HG03442 (cell line): ENCODE data around the gene FANK1.
A peak's percentile ranks its signal among the peaks of the same experiment; 100 is the strongest.
"Not testable (repeated sequence)": the region's sequence is repeated elsewhere in the genome, so short reads cannot be mapped to it uniquely, and the experiment has no call there.

Source experiments
- ATAC-seq: cut with Tn5 transposase; IDR thresholded peaks from one replicate; pipeline ENCODE4 v1.9.1; 2021; ENCODE audit warnings: mild to moderate bottlenecking, moderate library complexity; ENCODE audit not compliant: unreplicated experiment

Gene FANK1

DNA sequence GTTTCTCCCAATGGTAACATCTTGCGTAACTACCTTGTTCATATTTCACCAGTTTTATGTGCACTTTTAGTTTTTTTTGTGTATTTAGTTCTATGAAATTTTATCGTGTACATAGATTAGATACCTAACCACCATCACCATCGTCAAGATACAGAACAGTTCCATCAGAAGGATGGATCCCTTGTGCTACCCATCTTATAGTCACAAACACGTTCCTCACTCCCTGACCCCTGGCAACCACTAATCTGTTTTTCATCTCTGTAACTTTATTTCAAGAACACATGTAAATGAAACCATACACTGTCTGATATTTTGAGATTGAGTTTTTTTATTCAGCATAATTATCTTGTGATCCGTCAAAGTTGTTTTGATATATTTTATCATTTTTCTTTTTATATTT, 29.9 kb downstream of the FANK1 start:
- ATAC-seq: no peak

DNA sequence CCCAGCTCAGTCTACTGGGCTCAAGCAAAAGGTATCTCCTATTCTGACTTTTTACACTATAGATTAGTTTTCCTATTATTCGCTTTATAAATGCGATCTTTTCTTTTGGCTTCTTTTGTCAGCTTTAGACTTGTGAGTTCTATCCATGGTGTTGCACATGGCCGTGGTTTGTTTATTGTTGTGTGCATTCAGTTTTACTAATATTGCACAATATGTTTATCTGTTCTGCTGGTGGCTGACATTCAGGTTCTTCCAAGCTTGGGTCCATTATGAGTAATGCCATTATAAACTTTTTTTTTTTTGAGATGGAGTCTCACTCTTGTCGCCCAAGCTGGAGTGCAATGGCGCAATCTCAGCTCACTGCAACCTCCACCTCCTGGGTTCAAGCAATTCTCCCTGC, 30.9 kb downstream of the FANK1 start:
- not testable (repeated sequence) for ATAC-seq

DNA sequence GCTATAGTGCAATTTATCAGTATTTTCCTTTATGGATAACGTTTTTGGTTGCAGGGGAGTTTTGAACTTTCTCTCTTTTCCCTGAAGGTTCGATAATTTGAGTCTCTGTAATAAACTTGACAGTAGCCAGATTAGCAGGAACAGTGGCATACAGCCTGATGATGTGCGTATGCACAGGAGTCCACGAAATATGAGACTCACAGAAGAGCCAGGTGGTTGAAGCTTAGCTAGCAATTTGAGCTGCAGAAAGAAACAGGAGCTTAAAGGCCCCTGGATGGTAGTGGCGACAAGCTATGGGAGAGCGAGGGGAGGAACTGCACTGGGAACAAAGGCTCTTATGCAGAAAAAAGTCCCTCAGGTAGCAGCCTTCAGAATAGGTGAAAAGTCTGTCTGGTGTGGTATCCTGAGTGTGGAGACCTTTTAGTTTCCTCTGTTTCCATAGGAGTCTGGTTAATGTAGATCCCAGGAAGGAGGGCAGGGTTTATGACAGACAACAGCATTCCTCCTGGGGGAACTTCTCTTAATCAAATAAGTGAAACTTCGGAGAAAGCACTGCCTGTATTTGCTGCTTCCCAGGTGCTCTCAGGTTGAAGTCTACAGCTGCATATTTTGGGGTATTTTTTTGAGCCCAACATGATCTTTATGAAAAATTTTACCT, 32.7 kb downstream of the FANK1 start:
- no peak for ATAC-seq

DNA sequence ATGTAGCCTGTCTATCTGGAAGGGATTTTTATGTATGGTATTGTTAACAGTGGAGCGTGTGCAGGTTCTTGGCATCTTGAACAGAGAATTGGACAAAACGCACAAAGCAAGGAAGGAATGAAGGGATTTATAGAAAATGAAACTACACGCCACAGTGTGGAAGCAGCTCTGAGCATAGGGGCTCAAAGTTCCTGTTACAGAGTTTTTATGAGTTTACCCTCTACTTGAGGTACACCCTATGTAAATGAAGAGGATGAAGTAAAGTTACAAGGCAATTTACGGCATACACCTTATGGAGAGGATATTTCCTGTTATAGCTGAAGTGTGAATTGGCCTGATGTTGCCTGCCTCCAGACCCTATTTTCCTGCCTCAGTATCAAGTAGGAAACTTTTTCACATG, 33.3 kb downstream of the FANK1 start:
- no peak for ATAC-seq

DNA sequence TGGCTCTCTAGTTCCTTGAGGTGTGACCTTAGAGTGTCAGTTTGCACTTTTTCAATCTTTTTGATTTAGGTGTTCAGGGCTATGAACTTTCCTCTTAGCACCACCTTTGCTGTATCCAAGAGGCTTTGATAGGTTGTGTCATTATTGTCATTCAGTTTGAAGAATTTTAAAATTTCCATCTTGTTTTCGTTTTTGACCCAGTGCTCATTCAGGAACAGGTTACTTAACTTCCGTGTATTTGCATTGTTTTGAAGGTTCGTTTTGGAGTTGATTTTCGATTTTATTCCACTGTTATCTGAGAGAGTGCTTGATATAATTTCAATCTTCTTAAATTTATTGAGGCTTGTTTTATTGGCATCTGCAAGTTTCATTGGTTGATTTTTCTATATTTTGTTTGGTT, 37.3 kb downstream of the FANK1 start:
- ATAC-seq: no peak

DNA sequence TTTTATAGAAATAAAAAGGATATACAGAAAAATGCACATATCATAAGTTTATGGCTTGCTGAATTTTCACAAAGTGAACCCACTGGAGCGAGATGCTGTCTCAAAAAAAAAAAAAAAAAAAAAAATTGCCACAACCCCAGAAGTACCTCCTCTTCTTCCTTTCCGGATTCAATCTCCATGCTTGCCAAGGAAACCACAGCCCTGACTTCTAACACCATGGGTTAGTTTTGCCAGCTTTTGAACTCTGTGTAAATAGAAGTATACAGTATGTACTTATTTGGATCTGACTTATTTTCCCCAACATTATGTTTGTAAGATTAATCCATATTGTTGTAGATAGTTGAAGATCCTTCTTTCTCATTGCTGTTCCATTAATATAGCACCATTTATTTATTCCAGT, 40.0 kb downstream of the FANK1 start:
- no peak for ATAC-seq

DNA sequence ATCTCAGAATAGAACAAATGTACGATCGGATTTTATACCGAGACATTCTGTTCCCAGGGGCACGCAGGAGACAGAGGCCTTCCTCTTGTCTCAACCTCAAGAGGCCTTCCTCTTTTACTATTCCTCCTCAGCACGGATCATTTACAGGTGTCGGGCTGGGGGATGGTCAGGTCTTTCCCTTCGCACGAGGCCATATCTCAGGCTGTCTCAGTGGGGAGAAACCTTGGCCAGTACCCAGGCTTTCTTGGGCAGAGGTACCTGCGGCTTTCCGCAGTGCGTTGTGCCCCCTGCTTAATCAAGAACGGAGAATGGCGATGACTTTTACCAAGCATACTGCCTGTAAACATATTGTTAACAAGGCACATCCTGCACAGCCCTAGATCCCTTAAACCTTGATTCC, 44.2 kb downstream of the FANK1 start:
- ATAC-seq: no peak

DNA sequence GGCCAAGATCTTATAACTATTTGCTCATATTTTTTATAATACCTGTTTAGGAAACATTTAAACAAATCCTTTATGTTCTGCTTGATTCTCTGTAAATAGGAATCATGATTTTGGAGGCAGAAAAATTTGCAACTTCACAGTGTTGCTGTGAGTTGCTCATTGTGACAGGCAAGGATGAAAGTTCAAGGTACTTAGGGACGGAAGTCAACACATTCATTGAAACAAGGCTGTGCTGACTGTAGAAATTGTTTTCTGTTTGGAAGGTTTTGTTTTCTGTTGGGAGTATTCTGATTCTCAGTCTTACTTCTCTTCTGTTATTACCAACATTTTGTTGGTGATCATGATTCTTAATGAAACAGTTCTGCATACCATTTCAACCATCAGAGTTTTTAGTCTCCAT, 54.9 kb downstream of the FANK1 start:
- no peak for ATAC-seq

DNA sequence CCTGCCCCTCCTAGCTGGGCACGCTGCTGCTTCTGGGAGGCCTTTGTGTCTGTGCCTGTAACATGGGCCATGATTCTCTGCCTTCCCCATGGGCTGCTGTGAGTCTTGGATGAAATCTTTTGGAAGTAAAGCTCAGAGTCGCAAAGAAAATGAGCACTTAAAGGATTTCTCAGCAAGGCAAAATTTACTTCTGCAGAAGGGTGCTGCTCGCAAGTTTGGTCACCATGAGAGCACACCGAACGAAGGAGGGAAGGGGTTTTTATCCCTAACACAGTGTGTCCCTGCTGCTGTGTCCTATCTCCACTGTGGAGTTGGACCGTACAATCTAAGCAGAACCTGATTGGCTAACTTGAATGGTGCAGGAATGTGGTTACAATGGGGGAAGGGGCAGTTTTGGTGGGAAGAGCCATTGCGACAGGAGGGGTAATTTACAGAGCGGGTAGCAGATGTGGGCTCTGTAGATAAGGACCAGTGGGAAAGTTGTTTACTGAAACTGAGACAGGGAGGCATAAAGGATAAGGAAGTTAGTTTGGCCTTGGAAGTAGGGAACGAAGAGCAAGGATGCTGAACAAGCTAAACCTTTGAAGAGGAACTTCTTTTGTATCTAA, 57.5 kb downstream of the FANK1 start:
- no peak for ATAC-seq

DNA sequence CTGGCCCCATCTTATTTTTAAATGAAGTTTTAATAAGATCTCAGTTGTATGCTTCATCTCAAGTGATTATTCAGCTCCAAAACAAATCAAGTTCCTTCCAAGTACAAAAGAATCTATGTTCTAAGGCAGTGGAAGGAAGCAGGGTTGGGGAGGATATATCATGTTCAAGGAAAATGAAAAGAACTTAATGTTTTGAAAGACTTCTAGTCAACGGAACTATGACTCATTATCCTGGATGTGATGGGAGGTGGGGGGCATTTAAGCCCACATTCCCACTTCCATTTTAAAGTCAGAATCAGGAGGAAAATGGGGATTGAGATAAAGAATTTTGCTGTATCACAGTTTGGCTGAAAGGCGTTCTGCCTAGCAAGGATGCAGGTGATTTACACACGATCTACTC, 59.4 kb downstream of the FANK1 start:
- no peak for ATAC-seq

DNA sequence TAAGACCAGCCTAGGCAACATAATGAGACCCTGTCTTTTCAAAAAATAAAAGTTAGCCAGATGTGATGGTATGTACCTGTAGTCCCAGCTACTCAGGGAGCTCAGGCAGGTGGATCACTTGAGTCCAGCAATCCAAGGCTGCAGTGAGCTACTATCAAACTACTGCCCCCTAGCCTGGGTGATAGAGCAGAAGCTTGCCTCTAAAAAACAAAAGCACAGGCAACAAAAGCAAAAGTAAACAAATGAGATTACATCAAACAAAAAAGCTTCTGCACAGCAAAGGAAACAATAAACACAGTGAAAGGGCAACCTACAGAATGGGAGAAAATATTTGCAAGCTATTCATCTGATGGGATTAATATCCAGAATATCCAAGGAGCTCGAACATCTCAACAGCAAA, 65.4 kb downstream of the FANK1 start:
- no peak for ATAC-seq

DNA sequence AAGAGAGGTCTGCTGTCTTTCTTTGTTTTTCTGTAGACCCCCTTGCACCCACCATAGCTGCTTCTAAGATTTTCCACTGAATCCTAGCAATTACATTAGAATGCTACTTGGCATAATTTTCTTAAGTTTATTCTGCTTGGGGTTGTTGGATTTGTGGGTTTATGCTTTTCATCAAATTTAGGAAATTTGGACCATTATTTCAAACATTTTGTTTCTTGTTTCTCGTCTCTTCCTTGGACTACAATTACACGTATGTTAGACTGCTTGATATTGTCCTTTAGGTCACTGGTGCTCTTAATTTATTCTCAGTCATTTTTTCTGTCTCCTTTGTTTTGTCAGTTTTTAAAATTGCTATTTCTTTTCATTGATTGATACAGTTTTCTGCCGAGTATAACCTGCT, 65.8 kb downstream of the FANK1 start:
- no peak for ATAC-seq

DNA sequence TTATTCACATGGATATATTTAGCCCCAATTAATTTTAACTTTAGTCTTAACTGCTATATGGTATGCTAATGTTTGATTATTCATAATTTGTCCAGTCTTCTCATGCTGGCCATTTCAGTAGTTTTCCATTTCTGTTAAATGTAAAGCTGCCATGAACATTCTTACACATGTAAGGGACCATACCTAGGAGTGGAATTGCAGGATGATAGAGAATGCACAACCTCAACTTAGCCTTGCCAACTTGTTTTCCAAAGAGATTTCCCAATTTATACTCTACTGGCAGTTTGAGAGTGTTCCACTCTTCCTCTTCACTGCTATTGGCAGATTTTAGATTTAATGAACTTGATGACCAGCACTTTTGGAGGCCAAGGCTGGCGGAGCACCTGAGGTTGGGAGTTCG, 68.2 kb downstream of the FANK1 start:
- no peak for ATAC-seq

DNA sequence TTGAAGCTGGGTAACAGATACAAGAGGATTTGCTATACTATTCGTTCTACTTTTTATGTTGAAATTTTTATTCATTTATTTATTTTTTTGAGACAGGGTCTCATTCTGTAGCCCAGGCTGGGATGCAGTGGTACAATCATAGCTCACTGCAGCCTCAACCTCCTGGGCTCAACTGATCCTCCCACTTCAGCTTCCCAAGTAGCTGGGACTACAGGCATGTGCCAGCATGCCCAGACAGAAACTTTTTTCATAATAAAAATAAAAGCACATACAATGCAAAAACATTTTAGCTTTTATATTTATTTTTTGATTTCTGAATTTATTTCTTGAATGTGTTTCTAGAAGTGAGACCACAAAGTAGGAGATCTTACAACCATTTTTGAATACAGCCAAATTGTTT, 71.2 kb downstream of the FANK1 start:
- ATAC-seq: no peak

DNA sequence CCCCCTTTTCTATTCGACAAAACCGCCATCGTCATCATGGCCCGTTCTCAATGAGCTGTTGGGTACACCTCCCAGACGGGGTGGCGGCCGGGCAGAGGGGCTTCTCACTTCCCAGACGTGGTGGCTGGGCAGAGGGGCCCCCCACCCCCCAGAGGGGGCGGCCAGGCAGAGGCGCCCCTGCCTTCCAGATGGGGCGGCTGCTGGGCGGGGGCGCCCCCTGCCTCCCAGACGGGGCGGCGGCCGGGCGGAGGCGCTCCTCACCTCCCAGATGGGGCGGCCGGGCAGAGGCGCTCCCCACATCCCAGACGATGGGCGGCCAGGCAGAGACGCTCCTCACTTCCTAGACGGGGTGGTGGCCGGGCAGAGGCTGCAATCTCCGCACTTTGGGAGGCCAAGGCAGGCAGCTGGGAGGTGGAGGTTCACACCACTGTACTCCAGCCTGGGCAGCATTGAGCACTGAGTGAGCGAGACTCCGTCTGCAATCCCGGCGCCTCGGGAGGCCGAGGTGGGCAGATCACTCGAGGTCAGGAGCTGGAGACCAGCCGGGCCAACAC, 73.8 kb downstream of the FANK1 start:
- not testable (repeated sequence) for ATAC-seq

DNA sequence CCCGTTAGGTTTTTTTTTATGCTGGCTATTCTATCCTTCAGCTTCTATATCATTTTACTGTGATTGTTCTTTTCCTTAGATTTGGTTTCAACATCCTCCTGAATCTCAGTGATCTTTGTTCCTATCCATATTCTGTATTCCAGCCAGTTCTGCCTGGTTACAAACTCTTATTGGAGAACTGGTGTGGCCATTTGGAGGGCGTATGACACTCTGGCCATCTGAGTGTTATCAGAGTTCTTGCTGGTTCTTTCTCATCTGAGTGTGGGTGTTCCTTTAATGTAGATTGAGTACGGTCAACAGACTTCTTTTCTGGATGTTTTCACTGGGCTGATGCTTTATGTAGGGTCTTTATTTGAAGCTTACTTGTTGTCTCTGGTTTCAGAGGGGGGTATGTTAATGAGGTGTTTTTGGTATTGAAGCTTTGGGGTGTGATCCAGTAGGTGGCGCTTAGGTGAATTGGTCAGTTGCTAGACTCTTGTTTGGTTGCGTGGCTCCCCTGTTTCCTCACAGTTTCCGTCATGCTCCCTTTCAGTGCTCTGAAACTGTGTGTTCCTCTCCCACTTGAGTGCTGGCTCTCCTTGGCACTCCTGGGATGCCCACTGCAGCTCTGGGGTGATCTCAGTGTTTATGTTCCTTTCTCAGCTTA, 80.7 kb downstream of the FANK1 start:
- no peak for ATAC-seq

DNA sequence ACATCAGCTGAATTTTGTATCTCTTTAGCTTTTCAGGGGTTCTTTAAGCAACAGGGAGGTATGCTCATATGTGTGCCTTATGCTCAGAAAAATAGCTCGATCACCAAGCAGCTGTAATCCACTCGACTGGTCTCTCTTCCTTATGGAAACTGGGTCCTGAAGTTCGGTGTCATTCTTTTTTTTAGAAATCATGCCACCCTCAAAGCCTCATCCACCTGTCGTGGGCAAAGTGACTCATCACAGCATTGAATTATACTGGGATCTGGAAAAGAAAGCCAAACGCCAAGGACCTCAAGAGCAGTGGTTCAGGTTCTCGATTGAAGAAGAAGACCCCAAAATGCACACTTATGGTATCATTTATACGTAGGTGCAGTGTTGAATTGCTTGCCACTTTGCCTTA, 83.6 kb downstream of the FANK1 start:
- ATAC-seq: no peak

DNA sequence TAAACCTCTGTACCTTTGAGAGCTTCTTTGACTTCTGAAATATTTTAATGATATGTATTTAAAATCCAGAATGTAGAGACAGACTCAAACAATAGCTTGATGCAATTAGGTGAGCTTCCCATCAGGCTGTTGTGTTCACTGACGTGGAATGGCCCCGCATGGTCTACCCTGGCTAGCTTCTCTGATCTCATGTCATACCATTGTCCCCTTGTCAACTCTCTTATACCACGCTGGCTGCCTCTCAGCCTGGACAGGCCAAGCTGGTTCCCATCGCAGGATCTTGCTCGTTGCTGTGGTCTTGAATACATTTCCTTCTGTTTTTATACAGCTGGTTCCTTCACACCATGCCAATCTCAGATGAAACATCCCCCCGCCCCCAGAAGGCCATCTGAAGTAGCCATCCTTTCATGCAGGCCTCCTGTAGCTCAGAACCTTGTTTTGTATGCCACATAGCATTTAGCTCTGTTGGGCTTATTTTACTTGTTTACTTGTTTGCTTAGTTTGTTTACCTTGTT, 84.2 kb downstream of the FANK1 start:
- ATAC-seq: no peak

DNA sequence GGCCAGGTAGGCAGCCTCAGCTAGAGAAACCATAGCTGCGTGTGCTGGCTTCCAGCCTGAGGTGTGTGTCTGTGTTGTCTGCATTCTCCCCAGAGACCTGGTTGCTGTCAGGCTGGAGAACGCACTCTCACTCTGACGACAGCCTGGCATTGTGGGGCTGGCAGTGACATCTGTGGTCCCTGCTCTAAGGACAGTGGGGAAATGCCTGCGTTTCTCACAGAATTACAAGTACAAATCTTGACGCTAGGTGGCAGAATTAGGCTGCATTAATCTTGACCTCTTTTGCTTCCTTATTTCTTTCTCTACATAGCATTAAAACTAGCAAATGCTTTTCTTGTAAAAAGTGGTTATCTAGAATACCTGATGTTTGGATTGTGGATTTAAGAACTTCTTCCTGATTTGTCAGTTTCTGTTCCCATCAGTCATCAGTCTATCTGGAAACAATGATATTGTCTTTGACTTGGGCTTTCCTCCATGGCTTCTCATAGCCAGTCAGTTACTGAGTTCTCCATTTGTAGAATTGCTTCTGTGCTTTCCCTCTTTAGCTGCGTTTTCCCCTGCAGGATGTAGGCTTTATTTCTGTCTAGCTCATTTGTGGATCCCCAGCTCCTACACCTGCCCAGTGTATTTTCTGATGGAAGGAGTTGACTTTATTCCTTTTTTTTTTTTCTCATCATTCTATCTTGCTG, 86.0 kb downstream of the FANK1 start:
- peak; percentile 70 for ATAC-seq

DNA sequence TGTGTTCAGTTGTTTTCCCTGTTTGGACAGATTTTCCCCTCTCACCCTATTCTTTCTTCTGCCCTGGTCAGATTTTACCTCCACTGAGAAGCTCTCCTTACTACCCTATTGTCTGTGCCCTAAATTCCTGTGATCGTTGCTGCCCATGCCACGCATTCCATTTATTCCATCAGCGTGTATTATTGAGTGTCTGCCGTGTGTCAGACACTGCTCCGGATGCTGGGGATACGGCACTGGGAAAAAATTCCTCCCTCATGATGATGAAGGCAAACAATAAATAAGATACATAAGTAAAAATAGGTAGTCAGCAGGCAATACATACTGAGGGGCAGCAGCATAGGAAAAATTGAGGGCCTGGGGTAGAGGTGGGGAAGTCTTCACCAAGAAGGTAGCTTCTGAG, 86.8 kb downstream of the FANK1 start:
- no peak for ATAC-seq

DNA sequence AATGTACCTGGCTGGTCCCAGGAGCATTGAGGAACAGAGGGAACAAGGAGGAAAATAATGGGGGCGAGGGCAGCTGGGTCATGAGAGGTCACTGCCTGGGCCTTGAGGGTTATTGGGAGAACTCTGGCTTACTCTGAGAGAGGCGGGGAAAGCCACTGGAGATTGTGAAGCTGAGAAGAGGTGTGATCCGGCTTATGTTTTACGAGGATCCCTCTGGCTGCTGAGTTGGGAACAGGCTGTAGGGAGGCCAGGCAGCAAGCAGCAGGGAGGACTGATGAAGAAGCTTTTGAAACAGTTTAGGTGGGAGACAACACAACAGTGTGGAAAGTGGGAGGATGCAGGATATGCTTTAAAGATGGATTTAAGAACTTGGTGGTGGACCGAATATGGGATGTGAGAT, 87.3 kb downstream of the FANK1 start:
- no peak for ATAC-seq

DNA sequence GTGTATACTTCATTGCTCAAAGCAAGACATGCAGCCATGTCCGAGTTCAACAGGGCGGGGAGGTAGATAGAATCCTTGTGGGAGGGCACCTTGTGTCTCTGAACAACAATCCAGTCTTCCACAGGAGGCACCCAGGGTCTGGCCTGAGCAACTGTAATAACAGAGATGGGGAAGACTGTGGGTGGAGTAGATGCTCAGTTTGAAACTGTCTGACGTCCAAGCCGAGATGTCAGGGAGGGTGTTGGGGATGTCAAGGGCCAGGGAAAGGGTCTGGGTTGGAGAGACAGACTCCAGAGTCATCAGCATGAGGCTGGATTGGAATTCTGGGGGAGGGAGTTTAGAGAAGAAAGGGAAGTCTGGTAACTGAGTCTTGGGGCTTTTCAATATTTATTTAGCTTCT, 88.0 kb downstream of the FANK1 start:
- ATAC-seq: no peak
